Measurements from ENCODE around the gene TROAP.

TROAP gene

DNA sequence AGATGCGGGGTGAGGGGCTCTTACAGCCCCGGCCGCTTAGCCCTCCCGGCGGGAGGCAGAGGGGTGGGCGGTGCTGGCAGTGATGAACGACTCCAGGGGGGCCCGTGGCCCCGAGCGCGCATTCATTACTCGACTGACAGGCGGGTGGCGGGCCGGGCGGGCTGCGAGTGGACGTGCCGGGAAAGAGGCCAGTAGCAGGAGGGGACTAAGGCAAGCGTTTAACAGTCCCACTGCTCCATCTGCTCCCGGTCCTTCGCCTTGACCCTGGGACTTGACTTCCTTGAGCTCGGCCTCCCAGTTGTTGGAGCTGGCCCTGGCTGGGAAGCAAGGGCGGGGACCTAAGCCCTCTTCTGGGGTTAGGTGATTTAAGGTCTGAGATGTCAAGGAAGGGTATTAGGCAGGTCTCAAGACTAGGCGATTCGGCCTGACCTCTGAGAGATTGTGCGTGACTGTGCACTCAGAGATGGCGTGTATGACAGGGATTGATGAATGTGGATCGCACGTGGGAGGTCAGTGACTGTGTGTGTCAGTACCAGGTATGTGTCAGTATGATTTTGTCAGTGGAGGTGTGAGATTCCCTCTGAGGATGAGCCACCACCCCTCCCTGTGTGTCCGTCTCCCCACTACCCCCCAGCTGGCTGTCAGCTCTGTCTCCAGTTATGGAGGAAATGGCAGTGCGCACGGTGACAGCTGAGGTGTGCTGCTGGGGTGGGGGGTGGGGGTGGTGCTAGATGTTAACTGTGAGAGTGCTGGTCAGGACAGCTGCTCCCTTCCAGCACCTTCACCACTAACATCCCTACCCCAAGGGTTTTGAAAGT, 20.1 kb downstream of the TROAP start:
- Mint-ChIP-seq H3K27ac (peak overlapping the region; percentile 82), H3K4me1 (peaks cover 42% of the 10 kb centered on the region), H3K9me3 (no peaks in the 10 kb centered on the region), H3K36me3 (no peaks in the 10 kb centered on the region), H3K27me3 (peaks cover 40% of the 10 kb centered on the region), H3K4me3 (peak overlapping the region; percentile 64)

DNA sequence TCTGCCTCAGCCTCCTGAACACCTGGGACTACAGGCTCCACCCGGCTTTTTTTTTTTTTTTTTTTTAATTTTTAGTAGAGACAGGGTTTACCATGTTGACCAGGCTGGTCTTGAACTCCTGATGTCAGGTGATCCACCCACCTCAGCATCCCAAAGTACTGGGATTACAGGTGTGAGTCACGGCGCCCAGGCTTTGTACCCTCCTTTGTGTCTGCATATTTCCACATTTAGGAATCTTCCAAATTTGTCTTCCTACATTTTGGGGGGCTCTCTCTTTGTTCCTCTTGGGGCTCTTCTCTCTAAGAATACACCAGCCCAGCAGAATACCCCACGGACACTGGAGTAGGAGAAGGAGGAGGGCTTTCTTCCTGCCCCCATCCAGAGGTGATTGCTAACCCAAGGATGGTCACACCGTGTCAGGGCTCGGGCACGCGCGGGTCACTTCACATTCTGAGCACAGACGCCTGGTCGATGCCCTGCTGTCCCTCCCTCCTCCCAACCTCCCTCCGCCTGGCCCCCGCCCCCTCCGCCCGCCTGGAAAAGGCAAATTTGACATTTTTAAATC, 21.5 kb downstream of the TROAP start:
- H3K4me3 Mint-ChIP-seq = no peak overlapping the region
- H3K27ac Mint-ChIP-seq = no peak overlapping the region
- H3K4me1 Mint-ChIP-seq = peaks cover 40% of the 10 kb centered on the region
- peaks cover 44% of the 10 kb centered on the region for H3K27me3 Mint-ChIP-seq
- no peaks in the 10 kb centered on the region for H3K36me3 Mint-ChIP-seq
- no peaks in the 10 kb centered on the region for H3K9me3 Mint-ChIP-seq

DNA sequence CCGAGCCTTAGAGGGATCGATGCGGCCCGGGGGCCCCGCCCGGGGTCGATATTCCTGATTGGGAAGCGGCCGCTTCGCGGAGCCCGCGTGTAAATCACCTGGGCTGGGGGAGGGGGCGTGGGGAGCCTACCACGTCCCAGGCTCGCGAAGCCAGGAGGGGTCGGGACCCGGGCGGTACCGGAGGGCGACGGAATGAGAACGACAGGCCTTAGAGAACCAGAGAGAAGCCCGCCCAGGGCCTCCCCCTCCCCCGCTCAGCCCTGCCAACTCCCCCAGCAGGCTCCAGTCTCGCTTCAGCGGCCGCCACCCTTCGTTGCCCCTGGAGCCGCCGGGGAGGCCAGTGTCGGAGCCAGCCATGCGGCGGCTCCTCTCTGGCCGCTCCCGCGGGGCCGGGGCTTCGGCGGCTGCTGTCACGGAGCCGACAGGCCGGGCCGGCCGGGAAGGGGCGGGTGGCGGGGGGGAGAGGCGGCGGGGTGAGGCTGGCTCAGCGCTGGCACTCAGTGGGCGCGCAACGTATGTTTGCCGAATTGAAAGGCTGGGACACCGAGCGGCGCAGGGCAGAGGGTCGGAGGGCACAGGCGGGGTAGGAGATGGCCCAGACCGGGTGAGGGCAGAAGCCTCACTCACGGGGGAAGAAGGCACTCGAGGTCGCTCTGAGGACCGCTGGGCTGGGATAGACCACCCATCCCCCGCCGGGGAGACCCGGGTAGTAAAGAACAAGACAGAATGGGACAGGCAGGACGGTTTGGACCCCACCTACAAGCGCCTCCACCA, 22.2 kb downstream of the TROAP start:
- no peaks in the 10 kb centered on the region for H3K9me3 Mint-ChIP-seq
- H3K36me3 Mint-ChIP-seq = no peaks in the 10 kb centered on the region
- peaks cover 40% of the 10 kb centered on the region for H3K4me1 Mint-ChIP-seq
- H3K27ac Mint-ChIP-seq = peak overlapping the region; percentile 55
- peak overlapping the region; percentile 65 for H3K4me3 Mint-ChIP-seq
- H3K27me3 Mint-ChIP-seq = peaks cover 41% of the 10 kb centered on the region

DNA sequence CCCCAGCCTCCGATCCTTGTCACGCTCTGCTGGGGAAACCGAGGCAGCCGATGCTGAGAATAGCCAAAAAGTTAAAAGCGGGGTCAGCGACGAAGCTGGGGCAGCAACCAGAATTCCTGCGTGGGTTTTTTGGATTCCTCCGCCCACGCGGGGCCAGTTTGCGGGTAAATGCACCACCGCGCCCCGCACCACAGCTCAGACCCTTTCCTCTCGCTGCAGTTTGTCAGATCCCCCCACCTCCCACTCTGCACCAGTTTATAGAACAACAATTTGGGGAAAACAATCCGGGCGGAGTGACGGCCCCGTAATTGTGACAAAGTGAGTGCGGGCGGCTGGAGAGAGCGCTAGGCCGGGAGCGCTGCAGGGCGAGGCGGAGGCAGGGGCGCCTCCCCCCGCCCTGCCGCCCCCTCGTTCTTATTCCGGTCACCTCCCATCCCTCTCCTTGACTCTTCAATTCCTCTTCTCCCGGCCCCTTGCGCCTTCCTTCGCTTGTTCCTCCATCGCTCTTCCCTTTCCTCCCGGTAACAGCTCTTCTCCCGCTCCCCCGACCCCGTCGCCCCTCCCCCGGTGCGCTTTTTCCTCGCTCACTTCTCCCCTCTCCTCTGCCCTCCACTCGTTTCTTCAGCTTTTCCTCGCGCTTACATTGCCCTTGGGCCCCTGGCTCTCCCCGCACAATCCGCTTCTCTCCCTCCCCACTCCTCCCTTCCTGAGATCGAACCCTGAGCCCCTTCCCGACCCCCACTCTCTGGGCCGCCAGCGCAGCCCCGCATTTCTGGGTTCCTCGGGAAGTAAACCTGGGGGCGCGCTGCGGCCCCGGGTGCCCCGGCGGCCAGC, 23.0 kb downstream of the TROAP start:
- Mint-ChIP-seq H3K4me1 (peaks cover 40% of the 10 kb centered on the region), H3K27me3 (peaks cover 39% of the 10 kb centered on the region), H3K4me3 (peak overlapping the region; percentile 81), H3K36me3 (no peaks in the 10 kb centered on the region), H3K9me3 (no peaks in the 10 kb centered on the region), H3K27ac (peak overlapping the region; percentile 55)

DNA sequence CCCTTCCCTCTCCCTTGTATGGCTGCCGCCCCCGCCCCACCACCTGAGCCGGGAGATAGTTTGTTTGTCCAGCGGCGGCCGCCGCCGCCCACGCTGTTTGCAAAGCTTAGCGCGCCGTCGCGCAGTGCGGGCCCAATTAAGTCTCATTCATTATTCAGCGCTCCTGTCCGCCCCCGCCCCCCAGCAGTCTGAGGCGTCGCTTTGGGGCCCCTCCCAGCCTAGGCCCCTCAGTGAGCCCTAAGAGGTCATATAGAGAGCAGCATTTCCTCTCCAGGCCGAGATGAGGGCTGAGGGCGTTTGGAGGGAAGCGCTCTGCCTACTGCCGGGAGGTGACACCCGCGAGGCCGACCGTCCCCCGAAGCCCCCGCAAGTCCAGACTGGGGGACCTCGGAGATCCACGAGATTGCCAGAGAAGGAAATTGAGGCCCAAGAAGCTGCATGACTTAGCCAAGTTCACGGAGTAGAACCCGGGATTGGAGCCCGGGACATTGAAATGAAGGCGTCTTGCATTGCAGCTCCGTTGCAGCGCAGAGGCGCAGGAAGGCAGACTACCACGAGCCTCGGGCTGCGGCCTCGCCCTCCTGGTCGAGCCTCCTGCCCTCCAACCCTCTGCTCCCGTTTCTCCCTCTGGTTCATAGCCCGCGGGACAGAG, 23.7 kb downstream of the TROAP start, which contains the start of gene DNAJC22:
Gene DNAJC22, plus strand, starts transcription at position 230 of the 652 bp plus-strand sequence. CDS start 1,985 bp downstream, outside the sequence.
- H3K4me3 Mint-ChIP-seq = peak within 1 kb of the TSS; percentile 81
- peak within 1 kb of the TSS; percentile 55 for H3K27ac Mint-ChIP-seq
- no peaks in the 10 kb centered on the region for H3K36me3 Mint-ChIP-seq
- no peaks in the 10 kb centered on the region for H3K9me3 Mint-ChIP-seq
- peaks cover 40% of the 10 kb centered on the region for H3K4me1 Mint-ChIP-seq
- peaks cover 40% of the 10 kb centered on the region for H3K27me3 Mint-ChIP-seq

DNA sequence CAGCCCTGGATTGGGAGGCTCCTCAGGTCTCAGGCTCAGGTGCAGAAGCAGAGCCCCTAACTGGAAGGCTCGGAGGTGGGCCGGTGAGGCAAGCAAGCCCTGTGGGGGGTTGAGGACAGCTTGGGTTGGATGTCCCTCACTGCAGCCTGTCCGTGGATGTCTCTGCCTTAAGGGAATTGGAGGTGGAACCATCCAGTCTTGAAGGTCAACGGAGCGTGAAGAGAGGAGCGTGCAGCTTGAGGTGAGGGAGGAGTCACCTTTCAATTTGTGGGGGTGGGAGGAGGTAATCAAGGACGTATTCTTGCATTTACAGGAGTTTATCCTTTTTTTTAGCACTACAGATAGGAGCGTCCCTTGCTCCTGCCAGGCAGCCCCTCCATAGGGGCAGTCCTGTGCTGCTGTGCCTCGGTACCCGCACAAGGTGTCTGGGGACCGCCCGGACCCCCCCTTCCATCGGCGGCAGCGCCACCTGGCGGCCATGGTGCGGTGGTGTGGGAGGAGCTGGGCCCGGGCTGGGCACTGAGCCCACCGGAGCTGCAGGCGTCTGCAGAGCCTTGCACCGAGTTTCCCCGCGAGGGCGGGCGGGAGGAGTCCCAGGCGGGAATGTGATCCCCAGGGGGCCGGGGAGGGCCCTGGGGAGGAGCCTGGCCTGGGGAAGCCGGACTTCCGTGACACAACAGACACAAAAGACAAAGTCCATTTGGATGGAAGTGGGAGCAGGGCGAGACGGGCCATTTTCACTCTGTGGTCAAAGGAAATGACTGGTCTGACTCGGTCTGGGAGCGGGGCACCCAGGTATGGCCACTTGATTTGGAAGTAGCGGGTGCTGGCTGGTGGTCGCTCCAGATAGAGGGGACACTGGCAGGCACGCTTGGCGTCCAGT, 24.5 kb downstream of the TROAP start:
- no peaks in the 10 kb centered on the region for H3K9me3 Mint-ChIP-seq
- H3K4me1 Mint-ChIP-seq = peaks cover 39% of the 10 kb centered on the region
- H3K27ac Mint-ChIP-seq = no peak overlapping the region
- H3K36me3 Mint-ChIP-seq = no peaks in the 10 kb centered on the region
- H3K27me3 Mint-ChIP-seq = peaks cover 40% of the 10 kb centered on the region
- H3K4me3 Mint-ChIP-seq = peak overlapping the region; percentile 81

DNA sequence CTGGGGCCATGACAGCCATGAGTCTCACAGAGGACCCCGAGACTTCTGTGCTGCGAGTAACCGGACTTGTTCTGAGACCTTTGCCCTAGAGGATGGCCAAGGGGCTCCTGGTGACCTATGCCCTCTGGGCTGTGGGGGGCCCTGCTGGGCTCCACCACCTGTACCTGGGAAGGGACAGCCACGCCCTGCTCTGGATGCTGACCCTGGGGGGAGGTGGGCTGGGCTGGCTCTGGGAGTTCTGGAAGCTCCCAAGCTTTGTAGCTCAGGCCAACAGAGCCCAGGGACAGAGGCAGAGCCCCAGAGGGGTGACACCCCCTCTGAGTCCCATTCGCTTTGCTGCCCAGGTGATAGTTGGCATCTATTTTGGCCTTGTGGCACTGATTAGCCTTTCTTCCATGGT, 25.7 kb downstream of the TROAP start:
- H3K4me3 Mint-ChIP-seq = no peak overlapping the region
- no peak overlapping the region for H3K27ac Mint-ChIP-seq
- no peaks in the 10 kb centered on the region for H3K36me3 Mint-ChIP-seq
- peaks cover 38% of the 10 kb centered on the region for H3K27me3 Mint-ChIP-seq
- peaks cover 28% of the 10 kb centered on the region for H3K4me1 Mint-ChIP-seq
- no peaks in the 10 kb centered on the region for H3K9me3 Mint-ChIP-seq

DNA sequence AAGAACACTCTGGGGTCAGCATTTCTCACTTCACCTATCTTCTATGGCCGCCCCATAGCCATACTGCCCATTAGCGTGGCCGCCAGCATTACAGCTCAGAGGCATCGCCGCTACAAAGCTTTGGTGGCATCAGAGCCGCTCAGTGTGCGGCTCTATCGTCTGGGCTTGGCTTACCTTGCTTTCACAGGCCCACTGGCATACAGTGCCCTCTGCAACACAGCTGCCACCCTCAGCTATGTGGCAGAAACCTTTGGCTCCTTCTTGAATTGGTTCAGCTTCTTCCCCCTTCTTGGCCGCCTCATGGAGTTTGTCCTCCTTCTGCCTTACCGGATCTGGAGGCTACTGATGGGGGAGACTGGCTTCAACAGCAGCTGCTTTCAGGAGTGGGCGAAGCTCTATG, 26.2 kb downstream of the TROAP start:
- H3K9me3 Mint-ChIP-seq = no peaks in the 10 kb centered on the region
- no peak overlapping the region for H3K27ac Mint-ChIP-seq
- peaks cover 35% of the 10 kb centered on the region for H3K27me3 Mint-ChIP-seq
- no peaks in the 10 kb centered on the region for H3K36me3 Mint-ChIP-seq
- no peak overlapping the region for H3K4me3 Mint-ChIP-seq
- peaks cover 23% of the 10 kb centered on the region for H3K4me1 Mint-ChIP-seq

DNA sequence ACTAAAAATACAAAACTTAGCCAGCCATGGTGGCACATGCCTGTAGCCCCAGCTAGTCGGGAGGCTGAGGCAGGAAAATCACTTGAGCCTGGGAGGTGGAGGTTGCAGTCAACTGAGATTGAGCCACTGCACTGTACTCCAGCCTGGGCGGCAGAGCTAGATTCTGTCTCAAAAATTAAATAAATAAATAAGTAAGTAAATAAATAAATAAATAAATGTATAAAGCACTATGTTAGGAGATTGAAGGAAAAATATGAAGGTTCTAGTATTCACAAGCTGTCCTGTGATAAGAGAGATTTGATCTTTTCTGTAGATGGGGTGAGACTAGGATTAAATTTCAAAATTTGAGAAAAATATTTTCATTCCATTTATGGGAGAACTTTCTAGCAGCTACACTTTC, 29.3 kb downstream of the TROAP start:
- H3K27me3 Mint-ChIP-seq = peaks cover 25% of the 10 kb centered on the region
- H3K4me3 Mint-ChIP-seq = no peak overlapping the region
- H3K9me3 Mint-ChIP-seq = no peaks in the 10 kb centered on the region
- no peak overlapping the region for H3K27ac Mint-ChIP-seq
- H3K4me1 Mint-ChIP-seq = peaks cover 2% of the 10 kb centered on the region
- no peaks in the 10 kb centered on the region for H3K36me3 Mint-ChIP-seq

DNA sequence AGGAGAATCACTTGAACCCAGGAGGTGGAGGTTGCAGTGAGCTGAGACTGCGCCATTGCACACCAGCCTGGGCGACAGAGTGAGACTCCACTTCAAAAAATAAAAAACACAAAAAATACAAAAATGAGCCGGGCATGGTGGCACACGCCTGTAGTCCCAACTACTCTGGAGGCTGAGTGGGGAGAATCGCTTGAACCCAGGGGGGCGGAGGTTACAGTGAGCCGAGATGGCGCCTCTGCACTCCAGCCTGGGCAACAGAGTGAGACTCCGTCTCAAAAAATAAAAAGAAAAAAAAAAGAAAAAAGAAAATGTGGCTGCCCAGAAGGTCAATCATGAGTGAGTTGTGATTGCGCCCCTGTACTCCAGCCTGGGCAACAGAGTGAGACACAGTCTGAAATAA, 32.9 kb downstream of the TROAP start:
- H3K4me3 Mint-ChIP-seq = no peak overlapping the region
- no peaks in the 10 kb centered on the region for H3K36me3 Mint-ChIP-seq
- H3K9me3 Mint-ChIP-seq = no peaks in the 10 kb centered on the region
- H3K4me1 Mint-ChIP-seq = peaks cover 10% of the 10 kb centered on the region
- no peak overlapping the region for H3K27ac Mint-ChIP-seq
- H3K27me3 Mint-ChIP-seq = peaks cover 16% of the 10 kb centered on the region

DNA sequence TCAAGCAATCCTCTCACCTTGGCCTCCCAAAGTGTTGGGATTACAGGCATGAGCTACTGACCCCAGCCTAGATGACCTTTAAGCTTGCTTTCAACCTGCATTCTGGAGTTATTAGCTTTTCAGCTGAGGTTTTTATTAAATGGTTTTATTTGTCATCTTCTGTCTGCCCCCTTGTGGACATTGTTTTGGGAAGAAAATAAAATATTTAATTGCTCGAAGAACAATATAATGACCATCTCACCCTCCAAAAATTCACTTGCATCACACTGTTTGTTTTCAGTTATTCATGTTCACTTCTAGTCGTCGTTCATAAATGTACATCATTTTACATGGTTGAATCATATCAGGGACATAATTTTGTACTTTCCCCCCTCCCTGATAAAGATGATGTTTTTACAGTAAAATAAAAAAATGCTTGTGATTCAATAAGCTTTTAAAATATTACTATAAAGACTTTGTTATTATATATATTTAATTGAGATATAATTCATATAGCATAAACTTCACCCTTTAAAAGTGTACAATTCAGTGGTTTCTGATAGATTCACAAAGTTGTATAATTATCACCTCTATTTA, 34.1 kb downstream of the TROAP start:
- Mint-ChIP-seq H3K4me3 (no peak overlapping the region), H3K27me3 (peaks cover 15% of the 10 kb centered on the region), H3K36me3 (no peaks in the 10 kb centered on the region)

DNA sequence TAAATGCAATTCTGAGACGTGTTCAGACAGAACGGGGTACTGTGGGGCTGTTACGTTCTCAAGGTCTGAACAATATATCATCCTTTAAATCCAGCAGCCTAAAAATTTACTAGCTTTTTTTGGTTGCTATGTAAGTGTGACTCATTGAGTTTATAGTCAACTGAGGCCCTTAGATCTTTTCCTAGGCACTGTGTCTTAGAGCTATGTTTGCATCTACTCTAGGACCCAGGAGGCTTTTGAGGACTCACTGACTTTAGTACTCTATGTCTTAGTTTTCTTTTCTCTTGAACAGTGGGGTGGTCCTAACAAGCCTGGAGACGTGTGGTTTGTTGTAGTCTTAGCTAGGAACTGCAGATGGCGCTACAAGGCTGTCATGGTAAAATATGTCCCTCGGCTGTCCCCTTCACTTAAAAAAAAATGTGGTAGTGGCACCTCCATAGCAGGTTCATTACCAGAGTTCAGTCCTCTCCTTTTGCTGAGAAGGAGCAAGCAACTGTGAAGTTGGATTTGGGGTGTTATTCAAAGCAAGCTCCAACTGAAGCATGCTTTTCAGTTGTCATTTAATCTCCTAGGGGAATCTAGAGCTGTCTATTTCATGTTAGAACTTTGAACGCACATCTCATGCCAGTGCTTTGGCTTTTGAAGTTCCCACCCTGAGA, 35.6 kb downstream of the TROAP start:
- Mint-ChIP-seq H3K4me3 (no peak overlapping the region), H3K27me3 (peaks cover 11% of the 10 kb centered on the region), H3K4me1 (peaks cover 10% of the 10 kb centered on the region), H3K36me3 (no peaks in the 10 kb centered on the region), H3K27ac (no peak overlapping the region), H3K9me3 (no peaks in the 10 kb centered on the region)

More for the DNA sequence above, 34.1 kb downstream of the TROAP start:
- Mint-ChIP-seq H3K27ac (no peak overlapping the region), H3K9me3 (no peaks in the 10 kb centered on the region), H3K4me1 (peaks cover 10% of the 10 kb centered on the region)

DNA sequence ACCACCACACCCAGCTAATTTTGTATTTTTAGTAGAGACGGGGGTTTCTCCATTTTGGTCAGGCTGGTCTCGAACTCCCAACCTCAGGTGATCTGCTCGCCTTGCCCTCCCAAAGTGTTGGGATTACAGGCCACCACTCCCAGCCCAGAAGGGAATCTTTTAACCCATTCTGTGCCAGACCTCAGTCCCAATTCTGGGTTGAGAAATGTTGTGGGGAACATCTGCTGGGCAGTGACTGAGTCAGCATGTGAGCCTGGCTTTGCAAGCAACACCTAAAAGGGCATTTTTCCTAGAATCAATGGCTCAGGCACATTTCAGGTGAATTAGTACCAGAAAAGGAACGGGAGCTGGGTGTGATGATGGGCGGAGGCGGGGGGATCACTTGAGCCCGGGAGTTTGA, 36.6 kb downstream of the TROAP start:
- Mint-ChIP-seq H3K27me3 (peaks cover 8% of the 10 kb centered on the region), H3K36me3 (no peaks in the 10 kb centered on the region), H3K4me1 (peaks cover 10% of the 10 kb centered on the region), H3K9me3 (no peaks in the 10 kb centered on the region), H3K4me3 (no peak overlapping the region), H3K27ac (no peak overlapping the region)
